GM19035 (cell line): ENCODE results near the gene PCP4.

Experiments used
- ATAC-seq: cut with Tn5 transposase; IDR thresholded peaks from one replicate; pipeline ENCODE4 v1.9.1; 2021; ENCODE audit not compliant: unreplicated experiment

Gene PCP4

GRCh38 chr21:39969691-39970364 is 102.6 kb downstream of the PCP4 start:
- ATAC-seq = no peak

GRCh38 chr21:39971956-39972355 is 104.7 kb downstream of the PCP4 start:
- no peak for ATAC-seq

- no peak for ATAC-seq
These were observed 105.2 kb downstream of the PCP4 start for GRCh38 chr21:39972471-39972870.

GRCh38 chr21:39972976-39973770 is 105.9 kb downstream of the PCP4 start:
- ATAC-seq = no peak

- ATAC-seq = no peak
These were observed 109.6 kb downstream of the PCP4 start for GRCh38 chr21:39976800-39977199.
